H1 (cell line): ENCODE data around the gene PPP1R12A. TPM values are rescaled to one million over a fixed set of nuclear protein-coding genes. Genes with fewer than 3 reads are reported as not detected.

ENCODE experiments used
- CTCF ChIA-PET: fragments of 300-600 bp; sonication (Branson Sonifier 250); formaldehyde crosslinking; loops from one replicate; lab custom pipeline; 2021; ENCODE audit not compliant: partially characterized antibody; lab: Charles Lee
- POLR2A ChIA-PET: fragments of 300-600 bp; sonication (Branson Sonifier 250); formaldehyde crosslinking; loops from one replicate; lab custom pipeline; 2021; ENCODE audit warnings: inconsistent platforms; ENCODE audit not compliant: partially characterized antibody; lab: Charles Lee
- DNase-seq, 2 experiments: peaks; one replicate each; pipeline versions ENCODE4 v3.0.0 to v3.0.0-alpha.2; 2010 to 2022; ENCODE audit warnings: low spot score in 2 of 2, low read depth in 1 of 2, mixed read lengths in 1 of 2
- FAIRE-seq: peaks from 2 replicates; lab custom pipeline; 2011; peaks lifted over from hg19 to GRCh38; lab: Jason Lieb, UNC
- H2AFZ ChIP-seq: 2 replicates; pipeline ENCODE4 v1.8.1; 2012; ENCODE audit warnings: low read length, inconsistent platforms
- H2AK5ac ChIP-seq: 2 replicates; pipeline ENCODE4 v1.6.1; 2013; ENCODE audit warnings: low read depth, low read length
- H2BK120ac ChIP-seq: replicated peaks from 2 replicates; pipeline ENCODE3; 2013; ENCODE audit warnings: low read depth, low read length, inconsistent platforms
- H2BK12ac ChIP-seq: 2 replicates; pipeline ENCODE4 v1.6.1; 2013; ENCODE audit warnings: low read depth, low read length
- H2BK15ac ChIP-seq: 2 replicates; pipeline ENCODE4 v1.6.1; 2013; ENCODE audit warnings: low read length
- H2BK20ac ChIP-seq: 2 replicates; pipeline ENCODE4 v1.6.1; 2013; ENCODE audit warnings: low read length
- H2BK5ac ChIP-seq: 2 replicates; pipeline ENCODE4 v1.6.1; 2013; ENCODE audit warnings: low read depth, low read length
- H3K14ac ChIP-seq: 2 replicates; pipeline ENCODE4 v1.6.1; 2013; ENCODE audit warnings: inconsistent platforms; ENCODE audit not compliant: insufficient read length
- H3K18ac ChIP-seq: 2 replicates; pipeline ENCODE4 v1.6.1; 2013; ENCODE audit warnings: low read length; ENCODE audit errors: extremely low read depth
- H3K23ac ChIP-seq: 2 replicates; pipeline ENCODE4 v1.6.1; 2013; ENCODE audit warnings: inconsistent platforms; ENCODE audit not compliant: insufficient read length
- H3K23me2 ChIP-seq: 2 replicates; pipeline ENCODE4 v1.6.1; 2013; ENCODE audit warnings: low read depth, low read length
- H3K27ac ChIP-seq: 2 replicates; pipeline ENCODE4 v1.6.1; 2011; ENCODE audit warnings: low read depth, low read length, inconsistent platforms
- H3K27me3 ChIP-seq, 4 experiments: replicated peaks in 1 of 4; 1 replicate in 1 of 4; 2 replicates in 3 of 4; pipeline versions ENCODE4 v1.6.1 to v1.8.1; 2011 to 2013; ENCODE audit warnings: low read length in 3 of 4, mild to moderate bottlenecking in 3 of 4, inconsistent platforms in 2 of 4, mixed read lengths in 2 of 4, moderate library complexity in 1 of 4; ENCODE audit not compliant: control insufficient read depth in 3 of 4, insufficient read depth in 3 of 4; ENCODE audit errors: extremely low read depth in 1 of 4
- H3K36me3 ChIP-seq, 4 experiments: 2 replicates each; pipeline versions ENCODE4 v1.6.1 to v1.8.1; 2011 to 2013; ENCODE audit warnings: mild to moderate bottlenecking in 4 of 4, low read length in 3 of 4, moderate library complexity in 2 of 4, control low read depth in 1 of 4, inconsistent platforms in 1 of 4; ENCODE audit not compliant: insufficient read depth in 4 of 4, control insufficient read depth in 2 of 4
- H3K4ac ChIP-seq: replicated peaks from 2 replicates; pipeline ENCODE3; 2013; ENCODE audit warnings: low read length, low read depth, mixed read lengths, inconsistent platforms; ENCODE audit not compliant: insufficient read length
- H3K4me1 ChIP-seq, 4 experiments: replicated peaks in 1 of 4; 1 replicate in 1 of 4; 2 replicates in 3 of 4; pipeline versions ENCODE4 v1.6.1 to v1.8.1; 2011 to 2013; ENCODE audit warnings: low read length in 3 of 4, inconsistent platforms in 2 of 4, mixed read lengths in 1 of 4; ENCODE audit not compliant: insufficient read depth in 4 of 4, control insufficient read depth in 3 of 4
- H3K4me2 ChIP-seq, 2 experiments: 2 replicates each; pipeline versions ENCODE4 v1.6.1 to v1.8.1; 2011 to 2013; ENCODE audit warnings: low read depth in 2 of 2, low read length in 2 of 2, control low read depth in 1 of 2, inconsistent platforms in 1 of 2, mild to moderate bottlenecking in 1 of 2; ENCODE audit not compliant: insufficient read depth in 1 of 2
- H3K4me3 ChIP-seq, 4 experiments: fragments of 200-600, 300-600 bp in 1 of 4; sonication (generic), shearing (Covaris generic), sonication (Bioruptor Twin) in 1 of 4; 2 replicates each; pipeline versions ENCODE4 v1.5.1 to v1.8.1; 2011 to 2016; ENCODE audit warnings: low read length in 4 of 4, low read depth in 3 of 4, control low read depth in 2 of 4, inconsistent platforms in 2 of 4, mild to moderate bottlenecking in 2 of 4, mixed read lengths in 1 of 4, moderate library complexity in 1 of 4; ENCODE audit not compliant: insufficient read depth in 2 of 4; ENCODE audit errors: extremely low read depth in 1 of 4
- H3K56ac ChIP-seq: replicated peaks from 2 replicates; pipeline ENCODE3; 2013; ENCODE audit warnings: low read depth, mild to moderate bottlenecking, mixed read lengths, low read length, inconsistent platforms; ENCODE audit not compliant: insufficient read length
- H3K79me1 ChIP-seq: 2 replicates; pipeline ENCODE4 v1.6.1; 2013; ENCODE audit warnings: low read depth, low read length, control low read depth
- H3K79me2 ChIP-seq, 2 experiments: 2 replicates each; pipeline versions ENCODE4 v1.6.1 to v1.8.1; 2012 to 2013; ENCODE audit warnings: low read length in 2 of 2, mild to moderate bottlenecking in 2 of 2, inconsistent platforms in 1 of 2; ENCODE audit not compliant: insufficient read depth in 2 of 2, control insufficient read depth in 1 of 2
- H3K9ac ChIP-seq, 4 experiments: replicated peaks in 1 of 4; 1 replicate in 1 of 4; 2 replicates in 3 of 4; pipeline versions ENCODE4 v1.6.1 to v1.8.1; 2011 to 2013; ENCODE audit warnings: low read depth in 3 of 4, low read length in 3 of 4, control low read depth in 2 of 4, mild to moderate bottlenecking in 2 of 4, moderate library complexity in 2 of 4, inconsistent platforms in 1 of 4; ENCODE audit errors: extremely low read depth in 1 of 4
- H3K9me3 ChIP-seq, 2 experiments: 2 replicates each; pipeline versions ENCODE4 v1.6.1 to v1.8.1; 2012 to 2013; ENCODE audit warnings: mild to moderate bottlenecking in 2 of 2, moderate library complexity in 2 of 2, control low read depth in 1 of 2, inconsistent platforms in 1 of 2, low read depth in 1 of 2, low read length in 1 of 2, mixed read lengths in 1 of 2; ENCODE audit not compliant: insufficient read depth in 2 of 2
- H4K20me1 ChIP-seq, 2 experiments: replicated peaks in 1 of 2; 2 replicates each; pipeline versions ENCODE3 to v1.8.1; 2011 to 2013; ENCODE audit warnings: inconsistent platforms in 2 of 2, low read length in 2 of 2, mild to moderate bottlenecking in 1 of 2; ENCODE audit not compliant: insufficient read depth in 2 of 2, control insufficient read depth in 1 of 2
- H4K5ac ChIP-seq: 2 replicates; pipeline ENCODE4 v1.6.1; 2013; ENCODE audit warnings: low read length, low read depth, mixed read lengths, inconsistent platforms; ENCODE audit not compliant: insufficient read length
- H4K8ac ChIP-seq: 2 replicates; pipeline ENCODE4 v1.8.0; 2013; ENCODE audit warnings: mild to moderate bottlenecking, moderate library complexity, low read length, inconsistent platforms; ENCODE audit not compliant: insufficient read depth; ENCODE audit errors: extremely low read depth
- H4K91ac ChIP-seq: replicated peaks from 2 replicates; pipeline ENCODE3; 2013; ENCODE audit warnings: low read length, mixed read lengths, inconsistent platforms; ENCODE audit not compliant: insufficient read length
- CBX8 ChIP-seq: fragments of 300-800, 300-1000 bp; sonication (generic); IDR thresholded peaks from 2 replicates; pipeline ENCODE4 v1.7.1; 2016; ENCODE audit warnings: low read depth, low read length, borderline replicate concordance
- HDAC2 ChIP-seq, 2 experiments: fragments of 300-600 bp in 1 of 2; sonication (generic) in 1 of 2; IDR thresholded peaks; 2 replicates each; pipeline ENCODE4 v1.6.1; 2011 to 2012; ENCODE audit warnings: low read depth in 2 of 2, low read length in 2 of 2, mild to moderate bottlenecking in 2 of 2, moderate library complexity in 2 of 2, borderline replicate concordance in 1 of 2, inconsistent platforms in 1 of 2
- JUN ChIP-seq: IDR thresholded peaks from 2 replicates; pipeline ENCODE4 v1.6.1; 2011; ENCODE audit warnings: low read depth, mild to moderate bottlenecking, improper control_type of control experiment, low read length
- MAX ChIP-seq: IDR thresholded peaks from 2 replicates; pipeline ENCODE4 v1.6.1; 2012; ENCODE audit warnings: inconsistent platforms
- SP1 ChIP-seq: IDR thresholded peaks from 2 replicates; pipeline ENCODE4 v1.6.1; 2011; ENCODE audit warnings: low read depth, low read length
- SRF ChIP-seq: IDR thresholded peaks from 2 replicates; pipeline ENCODE4 v1.6.1; 2011; ENCODE audit warnings: mild to moderate bottlenecking, low read depth, low read length, moderate library complexity
- ZNF274 ChIP-seq: IDR thresholded peaks from 2 replicates; pipeline ENCODE4 v1.7.0; 2012; ENCODE audit warnings: low read length, borderline replicate concordance; ENCODE audit errors: extremely low read depth
- WGBS, 2 experiments: shearing (Covaris generic) in 1 of 2; methylation state at CpG; one replicate each; pipeline versions ENCODE4 v1.1.6 to v1.1.7; 2013 to 2015; ENCODE audit warnings: low lambda C conversion rate in 2 of 2, mixed read lengths in 2 of 2, inconsistent platforms in 1 of 2, low coverage in 1 of 2, missing lambda C conversion rate in 1 of 2; ENCODE audit not compliant: insufficient replicate concordance in 2 of 2, insufficient coverage in 1 of 2, insufficient read length in 1 of 2; ENCODE audit errors: extremely low coverage in 1 of 2, missing lambda C conversion rate in 1 of 2; 5-methylcytosine and 5-hydroxymethylcytosine counted together
- polyA plus RNA-seq, 7 experiments: library from polyadenylated mRNA; depleted of rRNA in 3 of 7; stranded (reverse) in 5 of 7; unstranded in 2 of 7; fragments of >200 nt in 5 of 7; fragments of 200-250 nt in 2 of 7; gene quantifications; 1 replicate in 5 of 7; 2 replicates in 1 of 7; 4 replicates in 1 of 7; pipeline versions ENCODE4 v1.2.1 to v1.2.3, GENCODE V29; 2011 to 2013; ENCODE audit warnings: missing spikeins in 2 of 7, mixed read lengths in 2 of 7
- total RNA-seq: library from RNA; stranded (reverse); fragmentation: NEBNext Ultra II Directional; extraction: Animal tissue kit (Norgen Biotek cat#: 25700); gene quantifications from 2 replicates; pipeline ENCODE4 v1.2.1, GENCODE V29; 2021

PPP1R12A gene
- total and polyA plus RNA-seq, 2 of the 8 experiments (the other 6 are each of a cell fraction or from before 2014, with no cell fraction given): 14.7 to 81.5 TPM

DNA sequence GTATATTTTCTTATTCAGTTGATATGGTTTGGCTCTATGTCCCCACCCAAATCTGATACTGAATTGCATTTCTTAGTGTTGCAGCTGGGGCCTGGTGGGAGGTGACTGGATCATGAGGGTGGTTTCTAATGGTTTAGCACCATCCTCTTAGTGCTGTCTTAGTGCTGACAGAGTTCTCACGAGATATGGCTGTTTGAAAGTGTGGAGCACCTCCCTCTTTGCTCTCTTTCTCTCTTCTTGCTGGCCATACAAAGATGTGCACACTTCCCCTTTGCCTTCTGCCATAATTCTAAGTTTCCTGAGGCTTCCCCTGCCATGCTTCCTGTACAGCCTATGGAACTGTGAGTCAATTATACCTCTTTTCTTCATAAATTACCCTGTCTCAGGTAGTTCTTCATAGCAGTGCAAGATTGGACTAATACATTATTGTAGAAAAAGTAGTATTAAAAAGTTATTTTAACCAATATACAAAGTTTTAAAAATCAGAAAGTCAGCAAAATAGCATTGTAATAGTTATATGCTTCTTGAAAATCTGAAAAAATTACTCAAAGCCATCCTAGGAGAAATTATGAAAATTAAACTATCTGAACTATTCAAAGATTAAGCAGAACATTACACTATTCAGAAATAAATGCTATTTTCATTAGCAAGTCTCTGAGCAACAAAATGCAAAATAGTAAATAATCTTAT lies 84.1 kb downstream of the PPP1R12A start:
- peaks cover 0 to 81% of the 10 kb centered on the region in 2 experiments; a peak in 2 of 4 replicates for H3K79me2 ChIP-seq
- no peaks in the 10 kb centered on the region for H3K23me2 ChIP-seq
- no peak overlapping the region for H3K18ac ChIP-seq
- H3K79me1 ChIP-seq: peaks cover 2% of the 10 kb centered on the region; the same call in 1 of the 2 replicates
- H3K9ac ChIP-seq: no peak overlapping the region
- H3K9me3 ChIP-seq: no peaks in the 10 kb centered on the region
- no peak overlapping the region for H2BK120ac ChIP-seq
- no peak overlapping the region for H2BK5ac ChIP-seq
- no peaks in the 10 kb centered on the region for H3K27me3 ChIP-seq
- H3K27ac ChIP-seq: no peak overlapping the region
- H3K36me3 ChIP-seq: no peaks in the 10 kb centered on the region
- H3K4me3 ChIP-seq: no peak overlapping the region
- H2AFZ ChIP-seq: no peak overlapping the region
- no peak overlapping the region for H3K4me2 ChIP-seq
- H3K4ac ChIP-seq: no peak overlapping the region
- ChIA-PET POLR2A (no interaction called here), CTCF (no interaction called here)
- FAIRE-seq: no peak
- H4K8ac ChIP-seq: no peak overlapping the region
- H4K20me1 ChIP-seq: peaks cover 0 to 2% of the 10 kb centered on the region in 2 experiments
- no peak overlapping the region for H2AK5ac ChIP-seq
- WGBS, 2 experiments: 100% methylated on average over 1 of the region's 1 CpG; no CpG with 5 or more reads in 1 of the 2 experiments
- no peak overlapping the region for H3K14ac ChIP-seq
- DNase-seq: no peak
- H3K4me1 ChIP-seq: peaks cover 0 to 3% (median 1%) of the 10 kb centered on the region in 4 experiments; a peak in 3 of 7 replicates
- H2BK12ac ChIP-seq: no peak overlapping the region
- H3K23ac ChIP-seq: no peak overlapping the region
- H4K91ac ChIP-seq: no peak overlapping the region
- H2BK20ac ChIP-seq: no peak overlapping the region
- H3K56ac ChIP-seq: no peak overlapping the region
- H2BK15ac ChIP-seq: no peak overlapping the region
- H4K5ac ChIP-seq: no peak overlapping the region
- no peak for TF ChIP-seq ZNF274
- TF ChIP-seq CBX8: no peak
- TF ChIP-seq JUN: no peak
- TF ChIP-seq HDAC2 (IDR thresholded peaks at IDR 0.05; ENCODE audit: borderline replicate concordance in 1 of 2, low read depth in 2 of 2, low read length in 2 of 2): no peak
- no peak for TF ChIP-seq MAX
- no peak for TF ChIP-seq SRF
- TF ChIP-seq SP1: no peak
